Measurements from ENCODE around the gene PRKCH.

GRCh38 chr14:61493239-61493638 lies 171.9 kb downstream of the PRKCH start:
- TF ChIP-seq CTCF (IDR thresholded peaks at IDR 0.05), result no peak
- no peak for TF ChIP-seq EP300 (IDR thresholded peaks at IDR 0.05)
